ENCODE results near the gene MTA1. TPM values are rescaled to one million over a fixed set of nuclear protein-coding genes. Genes with fewer than 3 reads are reported as not detected.

The MTA1 gene
- total RNA-seq, 4 donors from 2014 or later: 67.5 to 213 (median 95.3) TPM

GRCh38 chr14:105450864-105451720 lies 31.5 kb downstream of the MTA1 start:
- Histone ChIP-seq H3K27me3 (no peaks in the 10 kb centered on the region), H3K4me1 (peaks cover 0 to 17% (median 5%) of the 10 kb centered on the region in 4 donors), H3K9me3 (no peaks in the 10 kb centered on the region), H3K4me3 (no peak overlapping the region), H3K36me3 (peaks cover 0 to 78% (median 0%) of the 10 kb centered on the region in 3 donors), H3K27ac (no peak overlapping the region)
- WGBS, 2 donors: 83 to 85% methylated on average over 22 to 28 of the region's 29 CpGs
- no peak for TF ChIP-seq CTCF (IDR thresholded peaks at IDR 0.05)
- TF ChIP-seq POLR2A (IDR thresholded peaks at IDR 0.05): no peak
- no peak for TF ChIP-seq EP300 (IDR thresholded peaks at IDR 0.05)
- DNase-seq (ENCODE audit: low spot score in 2 of 2): no peak

GRCh38 chr14:105452963-105453362 lies 33.3 kb downstream of the MTA1 start:
- Histone ChIP-seq H3K4me1 (peaks cover 0 to 15% (median 5%) of the 10 kb centered on the region in 4 donors), H3K27me3 (no peaks in the 10 kb centered on the region), H3K4me3 (no peak overlapping the region), H3K27ac (no peak overlapping the region), H3K36me3 (peaks cover 0 to 87% (median 0%) of the 10 kb centered on the region in 3 donors), H3K9me3 (no peaks in the 10 kb centered on the region)
- WGBS, 2 donors: 85 to 86% methylated on average over 13 to 14 of the region's 14 CpGs
- TF ChIP-seq EP300 (IDR thresholded peaks at IDR 0.05) (no peak), CTCF (IDR thresholded peaks at IDR 0.05) (no peak), POLR2A (IDR thresholded peaks at IDR 0.05) (no peak)
- DNase-seq (ENCODE audit: low spot score in 2 of 2): no peak

GRCh38 chr14:105453847-105454246 lies 34.2 kb downstream of the MTA1 start:
- Histone ChIP-seq H3K9me3 (no peaks in the 10 kb centered on the region), H3K4me1 (peaks cover 0 to 6% (median 3%) of the 10 kb centered on the region in 4 donors), H3K4me3 (no peak overlapping the region), H3K27me3 (no peaks in the 10 kb centered on the region), H3K36me3 (peaks cover 0 to 96% (median 0%) of the 10 kb centered on the region in 3 donors), H3K27ac (no peak overlapping the region)
- 85 to 87% methylated on average over 14 of the region's 14 CpGs for WGBS, 2 donors
- DNase-seq (ENCODE audit: low spot score in 2 of 2): no peak
- no peak for TF ChIP-seq EP300 (IDR thresholded peaks at IDR 0.05)
- TF ChIP-seq POLR2A (IDR thresholded peaks at IDR 0.05): no peak
- TF ChIP-seq CTCF (IDR thresholded peaks at IDR 0.05): no peak

DNA sequence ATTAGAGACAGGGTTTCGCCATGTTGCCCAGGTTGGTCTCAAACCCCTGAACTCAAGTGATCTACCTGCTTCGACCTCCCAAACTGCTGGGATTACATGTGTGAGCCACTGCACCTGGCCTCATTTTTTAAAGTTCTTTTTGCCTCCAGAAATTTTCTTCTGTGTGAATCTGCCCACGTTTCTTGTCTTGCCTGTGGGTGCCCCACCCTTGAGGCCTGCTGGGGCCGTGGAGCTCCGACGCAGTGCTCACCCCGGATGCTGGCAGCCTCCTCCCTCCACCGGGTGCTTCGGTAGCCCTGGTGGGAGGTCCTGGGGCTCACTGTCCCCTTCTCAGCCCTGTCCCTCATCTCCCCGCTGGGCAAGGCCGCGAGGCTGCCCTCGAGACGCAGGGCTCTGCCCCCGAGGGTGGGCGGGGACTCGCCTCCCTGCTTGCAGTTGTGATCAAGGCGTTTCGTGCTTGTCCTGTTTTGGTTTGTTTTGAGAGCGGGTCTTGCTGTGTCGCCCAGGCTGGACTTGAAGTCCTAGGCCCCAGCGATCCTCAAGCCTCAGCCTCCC lies 35.5 kb downstream of the MTA1 start:
- no peak overlapping the region for H3K4me3 ChIP-seq
- no peak for TF ChIP-seq EP300 (IDR thresholded peaks at IDR 0.05)
- TF ChIP-seq CTCF (IDR thresholded peaks at IDR 0.05): no peak
- TF ChIP-seq POLR2A (IDR thresholded peaks at IDR 0.05): no peak
- DNase-seq (ENCODE audit: low spot score in 2 of 2): no peak
- peaks cover 0 to 88% (median 0%) of the 10 kb centered on the region in 3 donors for H3K36me3 ChIP-seq
- 80 to 88% methylated on average over 15 to 22 of the region's 22 CpGs for WGBS, 2 donors
- H3K27me3 ChIP-seq: no peaks in the 10 kb centered on the region
- no peaks in the 10 kb centered on the region for H3K9me3 ChIP-seq
- H3K4me1 ChIP-seq: no peaks in the 10 kb centered on the region
- H3K27ac ChIP-seq: no peak overlapping the region
